Measurements from ENCODE around the gene ACAT1.
"Not testable (repeated sequence)": the region's sequence is repeated elsewhere in the genome, so short reads cannot be mapped to it uniquely, and the experiment has no call there.

The ACAT1 gene

DNA sequence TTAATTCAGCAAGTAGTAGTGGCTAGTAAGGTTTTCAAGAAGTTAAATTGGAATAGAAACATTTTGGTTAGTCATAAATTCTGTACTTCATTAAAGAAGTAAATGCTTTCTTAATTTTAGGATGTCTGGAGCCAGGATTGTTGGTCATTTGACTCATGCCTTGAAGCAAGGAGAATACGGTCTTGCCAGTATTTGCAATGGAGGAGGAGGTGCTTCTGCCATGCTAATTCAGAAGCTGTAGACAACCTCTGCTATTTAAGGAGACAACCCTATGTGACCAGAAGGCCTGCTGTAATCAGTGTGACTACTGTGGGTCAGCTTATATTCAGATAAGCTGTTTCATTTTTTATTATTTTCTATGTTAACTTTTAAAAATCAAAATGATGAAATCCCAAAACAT, 25.8 kb downstream of the ACAT1 start:
- H3K27ac ChIP-seq (ENCODE audit: low read length), result no peak overlapping the region
- H3K27me3 ChIP-seq (ENCODE audit: control insufficient read depth in 1 of 2, insufficient read depth in 2 of 2, low read length in 2 of 2), result no peaks in the 10 kb centered on the region
- no peak overlapping the region for H3K4me3 ChIP-seq (ENCODE audit: low read length in 2 of 2)
- H3K9me3 ChIP-seq (ENCODE audit: control insufficient read depth in 2 of 2, low read length in 2 of 2), result no peaks in the 10 kb centered on the region
- no peak overlapping the region for H3K9ac ChIP-seq (ENCODE audit: low read length in 2 of 2)
- no peaks in the 10 kb centered on the region for H3K4me1 ChIP-seq (ENCODE audit: control insufficient read depth, insufficient read depth, low read length)
- H3K36me3 ChIP-seq (ENCODE audit: control insufficient read depth in 2 of 2, insufficient read depth in 2 of 2, low read length in 2 of 2), result peaks cover 43 to 48% of the 10 kb centered on the region in 2 donors

DNA sequence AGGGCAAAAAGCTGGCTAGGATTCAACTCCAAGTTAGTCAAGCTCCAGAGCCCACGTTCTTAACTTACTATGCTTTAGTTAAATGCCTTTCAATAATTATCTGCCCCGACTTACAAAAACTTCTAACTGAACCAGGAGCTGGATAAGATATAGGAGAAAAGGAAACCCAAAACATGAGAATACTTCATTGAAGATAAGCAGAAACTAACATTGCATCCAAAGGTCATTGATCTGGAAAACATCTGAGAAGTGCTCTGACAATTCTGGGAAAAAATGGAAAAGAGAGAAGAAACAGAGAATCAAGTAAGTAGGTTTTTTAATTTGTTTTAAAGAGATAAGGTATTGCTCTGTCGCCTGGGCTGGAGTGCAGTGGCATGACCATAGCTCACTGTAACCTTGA, 27.2 kb downstream of the ACAT1 start:
- H3K27me3 ChIP-seq (ENCODE audit: control insufficient read depth in 1 of 2, insufficient read depth in 2 of 2, low read length in 2 of 2), result no peaks in the 10 kb centered on the region
- H3K4me3 ChIP-seq (ENCODE audit: low read length in 2 of 2), result no peak overlapping the region
- H3K4me1 ChIP-seq (ENCODE audit: control insufficient read depth, insufficient read depth, low read length), result no peaks in the 10 kb centered on the region
- H3K9me3 ChIP-seq (ENCODE audit: control insufficient read depth in 2 of 2, low read length in 2 of 2), result no peaks in the 10 kb centered on the region
- peaks cover 29 to 35% of the 10 kb centered on the region in 2 donors for H3K36me3 ChIP-seq (ENCODE audit: control insufficient read depth in 2 of 2, insufficient read depth in 2 of 2, low read length in 2 of 2)
- H3K9ac ChIP-seq (ENCODE audit: low read length in 2 of 2), result no peak overlapping the region
- H3K27ac ChIP-seq (ENCODE audit: low read length), result no peak overlapping the region

DNA sequence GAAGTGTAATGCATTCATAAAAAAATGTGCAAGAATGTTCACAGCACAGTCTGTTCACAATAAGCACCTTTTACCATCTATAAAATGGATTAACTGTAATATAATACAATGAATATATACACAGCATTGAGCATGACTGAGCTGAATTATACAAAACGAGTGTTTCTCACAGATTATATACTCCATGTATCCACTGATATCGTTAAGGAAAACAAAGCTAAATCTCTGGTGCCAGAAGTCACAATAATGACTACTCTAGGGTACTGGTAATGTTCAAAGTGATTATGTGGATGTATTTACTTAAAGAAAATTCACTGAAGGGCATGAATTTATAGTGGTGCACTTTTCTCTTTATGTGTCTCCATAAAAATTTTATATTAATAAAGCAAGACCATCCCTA, 33.2 kb downstream of the ACAT1 start:
- Histone ChIP-seq H3K27ac (ENCODE audit: low read length) (no peak overlapping the region), H3K9ac (ENCODE audit: low read length in 2 of 2) (no peak overlapping the region), H3K4me1 (ENCODE audit: control insufficient read depth, insufficient read depth, low read length) (no peaks in the 10 kb centered on the region), H3K27me3 (ENCODE audit: control insufficient read depth in 1 of 2, insufficient read depth in 2 of 2, low read length in 2 of 2) (no peaks in the 10 kb centered on the region), H3K4me3 (ENCODE audit: low read length in 2 of 2) (no peak overlapping the region), H3K9me3 (ENCODE audit: control insufficient read depth in 2 of 2, low read length in 2 of 2) (no peaks in the 10 kb centered on the region), H3K36me3 (ENCODE audit: control insufficient read depth in 2 of 2, insufficient read depth in 2 of 2, low read length in 2 of 2) (peaks cover 8 to 9% of the 10 kb centered on the region in 2 donors)

DNA sequence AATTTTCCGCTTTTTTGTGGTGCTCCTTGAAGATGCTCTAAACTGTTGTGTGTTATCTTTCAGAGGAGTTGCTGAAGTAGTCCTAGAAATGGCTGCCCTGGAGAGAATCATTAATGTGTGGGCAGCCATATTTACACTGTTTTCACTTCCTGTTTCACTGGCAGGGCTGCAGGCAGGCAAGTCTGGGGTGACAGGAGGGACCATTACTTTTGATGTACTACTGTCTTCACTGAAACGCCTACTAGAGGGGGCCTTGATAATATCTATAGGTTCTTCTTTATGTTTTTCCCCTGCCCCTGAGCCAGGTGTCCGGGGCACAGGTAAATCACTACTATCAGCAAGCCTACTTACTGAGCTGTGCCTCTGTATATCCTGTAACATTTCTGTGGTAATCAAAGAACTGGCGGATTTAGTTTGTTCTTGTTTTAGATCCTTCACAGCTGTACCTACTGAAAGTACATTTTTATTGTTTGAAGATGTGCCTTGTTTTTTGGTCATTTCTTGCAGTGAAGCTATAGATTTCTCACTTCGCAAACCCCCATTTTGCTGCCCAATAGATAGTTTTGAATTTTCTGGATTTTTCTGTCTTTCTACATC, 39.7 kb downstream of the ACAT1 start:
- H3K27me3 ChIP-seq (ENCODE audit: control insufficient read depth in 1 of 2, insufficient read depth in 2 of 2, low read length in 2 of 2), result no peaks in the 10 kb centered on the region
- no peak overlapping the region for H3K27ac ChIP-seq (ENCODE audit: low read length)
- H3K9ac ChIP-seq (ENCODE audit: low read length in 2 of 2), result no peak overlapping the region
- H3K9me3 ChIP-seq (ENCODE audit: control insufficient read depth in 2 of 2, low read length in 2 of 2), result no peaks in the 10 kb centered on the region
- H3K36me3 ChIP-seq (ENCODE audit: control insufficient read depth in 2 of 2, insufficient read depth in 2 of 2, low read length in 2 of 2), result peaks cover 4 to 17% of the 10 kb centered on the region in 2 donors
- no peak overlapping the region for H3K4me3 ChIP-seq (ENCODE audit: low read length in 2 of 2)
- no peaks in the 10 kb centered on the region for H3K4me1 ChIP-seq (ENCODE audit: control insufficient read depth, insufficient read depth, low read length)

DNA sequence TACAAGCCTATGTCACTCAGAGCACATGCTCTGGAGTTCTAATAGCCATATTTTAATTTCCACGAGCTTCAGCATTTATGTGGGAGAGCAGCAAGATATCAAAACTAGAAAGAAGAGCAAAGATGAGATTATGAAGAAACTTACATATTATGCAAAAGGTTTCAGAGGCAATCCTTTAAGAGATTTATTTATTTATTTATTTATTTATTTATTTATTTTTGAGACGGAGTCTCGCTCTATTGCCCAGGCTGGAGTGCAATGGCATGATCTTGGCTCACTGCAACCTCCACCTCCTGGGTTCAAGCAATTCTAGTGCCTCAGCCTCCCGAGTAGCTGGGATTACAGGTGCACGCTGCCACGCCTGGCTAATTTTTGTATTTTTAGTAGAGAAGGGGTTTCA, 41.5 kb downstream of the ACAT1 start:
- peaks cover 8 to 17% of the 10 kb centered on the region in 2 donors for H3K36me3 ChIP-seq (ENCODE audit: control insufficient read depth in 2 of 2, insufficient read depth in 2 of 2, low read length in 2 of 2)

DNA sequence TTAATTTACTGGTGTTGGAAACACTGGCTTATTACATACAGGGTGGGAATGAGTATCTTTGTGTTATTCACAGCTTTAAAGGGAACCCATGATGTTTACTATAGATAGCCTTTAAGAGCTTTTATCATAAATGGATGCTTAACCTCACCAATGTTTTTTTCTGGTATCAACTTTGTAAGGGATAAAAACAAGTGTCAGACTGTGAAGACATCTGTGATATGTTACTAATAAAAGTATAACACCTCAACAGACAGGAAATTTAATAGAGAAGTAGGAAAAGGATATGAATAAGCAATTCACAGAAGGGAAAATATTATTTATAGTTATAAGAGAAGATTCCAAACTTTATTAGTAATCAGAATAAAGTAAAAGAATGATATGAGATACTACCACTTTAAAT, 46.3 kb downstream of the ACAT1 start:
- Histone ChIP-seq H3K27ac (ENCODE audit: low read length) (no peak overlapping the region), H3K9me3 (ENCODE audit: control insufficient read depth in 2 of 2, low read length in 2 of 2) (no peaks in the 10 kb centered on the region), H3K36me3 (ENCODE audit: control insufficient read depth in 2 of 2, insufficient read depth in 2 of 2, low read length in 2 of 2) (peaks cover 3 to 19% of the 10 kb centered on the region in 2 donors), H3K27me3 (ENCODE audit: control insufficient read depth in 1 of 2, insufficient read depth in 2 of 2, low read length in 2 of 2) (no peaks in the 10 kb centered on the region), H3K4me1 (ENCODE audit: control insufficient read depth, insufficient read depth, low read length) (no peaks in the 10 kb centered on the region), H3K4me3 (ENCODE audit: low read length in 2 of 2) (no peak overlapping the region), H3K9ac (ENCODE audit: low read length in 2 of 2) (no peak overlapping the region)

More for the DNA sequence above, 41.5 kb downstream of the ACAT1 start:
- not testable (repeated sequence) for H3K9me3 ChIP-seq (ENCODE audit: control insufficient read depth in 2 of 2, low read length in 2 of 2); H3K9ac ChIP-seq (ENCODE audit: low read length in 2 of 2); H3K4me3 ChIP-seq (ENCODE audit: low read length in 2 of 2); H3K27ac ChIP-seq (ENCODE audit: low read length); H3K27me3 ChIP-seq (ENCODE audit: control insufficient read depth in 1 of 2, insufficient read depth in 2 of 2, low read length in 2 of 2); H3K4me1 ChIP-seq (ENCODE audit: control insufficient read depth, insufficient read depth, low read length)

DNA sequence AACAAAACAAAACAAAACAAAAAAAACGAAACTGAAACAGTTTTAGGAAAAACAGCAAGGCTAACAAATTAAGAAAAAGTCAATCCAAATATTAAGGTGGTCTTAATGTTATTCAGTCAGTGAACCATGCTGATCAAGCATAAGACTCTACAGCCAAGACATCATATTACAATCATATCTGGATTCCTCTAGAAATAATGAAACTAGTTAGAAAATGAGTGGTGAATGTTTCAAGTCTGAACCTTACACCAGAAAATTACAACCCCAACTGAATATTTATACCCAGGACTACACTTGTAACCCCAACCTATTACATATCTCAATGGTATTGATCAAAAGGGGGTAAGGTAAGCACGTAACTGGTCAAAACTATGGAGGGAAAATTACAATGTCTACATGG, 48.8 kb downstream of the ACAT1 start:
- H3K9ac ChIP-seq (ENCODE audit: low read length in 2 of 2), result no peak overlapping the region
- H3K36me3 ChIP-seq (ENCODE audit: control insufficient read depth in 2 of 2, insufficient read depth in 2 of 2, low read length in 2 of 2), result peaks cover 3 to 23% of the 10 kb centered on the region in 2 donors
- no peaks in the 10 kb centered on the region for H3K4me1 ChIP-seq (ENCODE audit: control insufficient read depth, insufficient read depth, low read length)
- no peak overlapping the region for H3K4me3 ChIP-seq (ENCODE audit: low read length in 2 of 2)
- no peak overlapping the region for H3K27ac ChIP-seq (ENCODE audit: low read length)
- no peaks in the 10 kb centered on the region for H3K27me3 ChIP-seq (ENCODE audit: control insufficient read depth in 1 of 2, insufficient read depth in 2 of 2, low read length in 2 of 2)
- H3K9me3 ChIP-seq (ENCODE audit: control insufficient read depth in 2 of 2, low read length in 2 of 2), result no peaks in the 10 kb centered on the region

DNA sequence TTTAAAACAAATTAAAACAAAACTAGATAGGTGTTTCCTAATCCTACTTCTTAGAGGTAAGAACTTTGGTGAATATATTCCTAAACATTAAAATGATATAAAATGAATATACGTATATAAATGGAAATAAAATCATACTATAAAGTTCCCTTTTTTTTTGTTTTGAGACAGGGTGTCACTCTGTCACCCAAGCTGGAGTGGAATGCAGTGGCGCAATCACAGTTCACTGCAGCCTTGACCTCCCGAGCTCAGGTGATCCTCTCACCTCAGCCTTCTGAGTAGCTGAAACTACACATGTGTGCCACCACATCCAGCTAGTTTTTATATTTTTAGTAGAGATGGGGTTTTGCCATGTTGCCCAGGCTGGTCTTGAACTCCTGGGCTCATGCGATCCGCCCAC, 56.2 kb downstream of the ACAT1 start:
- Histone ChIP-seq H3K36me3 (ENCODE audit: control insufficient read depth in 2 of 2, insufficient read depth in 2 of 2, low read length in 2 of 2) (peaks cover 12 to 20% of the 10 kb centered on the region in 2 donors), H3K9me3 (ENCODE audit: control insufficient read depth in 2 of 2, low read length in 2 of 2) (no peaks in the 10 kb centered on the region), H3K4me3 (ENCODE audit: low read length in 2 of 2) (no peak overlapping the region), H3K4me1 (ENCODE audit: control insufficient read depth, insufficient read depth, low read length) (no peaks in the 10 kb centered on the region), H3K9ac (ENCODE audit: low read length in 2 of 2) (no peak overlapping the region), H3K27me3 (ENCODE audit: control insufficient read depth in 1 of 2, insufficient read depth in 2 of 2, low read length in 2 of 2) (no peaks in the 10 kb centered on the region), H3K27ac (ENCODE audit: low read length) (no peak overlapping the region)

DNA sequence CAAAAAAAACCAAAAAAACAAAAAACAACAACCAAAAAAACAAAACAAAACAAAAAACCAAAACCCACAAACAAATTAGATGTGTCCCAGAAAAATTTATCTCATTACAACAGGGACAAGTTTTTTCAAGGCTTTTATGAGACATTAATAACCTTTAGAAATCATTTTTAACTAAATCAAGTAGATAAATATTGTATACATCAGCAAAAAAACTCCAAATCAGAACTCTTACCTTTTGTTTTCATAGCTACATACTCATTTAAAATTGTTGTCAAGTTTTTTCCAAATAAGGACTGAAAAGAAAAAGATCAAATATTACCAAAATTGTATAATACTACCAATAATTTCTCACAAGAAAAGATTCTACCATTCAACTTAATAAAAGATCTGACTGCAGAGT, 72.4 kb downstream of the ACAT1 start:
- H3K4me3 ChIP-seq (ENCODE audit: low read length in 2 of 2), result no peak overlapping the region
- H3K9me3 ChIP-seq (ENCODE audit: control insufficient read depth in 2 of 2, low read length in 2 of 2), result no peaks in the 10 kb centered on the region
- no peaks in the 10 kb centered on the region for H3K4me1 ChIP-seq (ENCODE audit: control insufficient read depth, insufficient read depth, low read length)
- H3K27me3 ChIP-seq (ENCODE audit: control insufficient read depth in 1 of 2, insufficient read depth in 2 of 2, low read length in 2 of 2), result no peaks in the 10 kb centered on the region
- H3K9ac ChIP-seq (ENCODE audit: low read length in 2 of 2), result no peak overlapping the region
- H3K36me3 ChIP-seq (ENCODE audit: control insufficient read depth in 2 of 2, insufficient read depth in 2 of 2, low read length in 2 of 2), result peaks cover 7 to 12% of the 10 kb centered on the region in 2 donors
- H3K27ac ChIP-seq (ENCODE audit: low read length), result no peak overlapping the region

DNA sequence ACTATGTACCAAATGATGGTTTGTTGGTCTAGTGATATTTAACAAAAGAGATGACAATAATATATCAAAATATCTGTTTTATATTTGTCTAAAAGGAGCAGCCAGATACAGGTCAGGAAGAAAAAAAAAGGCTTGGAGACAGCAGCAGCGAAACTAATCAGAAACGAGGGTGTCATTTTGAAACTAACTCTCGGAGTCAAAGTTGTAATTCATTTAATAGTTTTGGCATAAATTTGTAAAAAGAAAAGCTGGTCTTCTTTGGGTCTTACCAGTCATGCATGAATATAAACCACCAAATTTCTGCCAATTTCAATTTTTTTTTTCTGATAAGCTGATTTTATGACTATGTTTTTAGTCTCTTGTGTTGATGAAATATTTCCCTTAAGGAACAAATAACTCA, 75.5 kb downstream of the ACAT1 start:
- Histone ChIP-seq H3K36me3 (ENCODE audit: control insufficient read depth in 2 of 2, insufficient read depth in 2 of 2, low read length in 2 of 2) (peaks cover 5 to 6% of the 10 kb centered on the region in 2 donors), H3K4me3 (ENCODE audit: low read length in 2 of 2) (no peak overlapping the region), H3K4me1 (ENCODE audit: control insufficient read depth, insufficient read depth, low read length) (no peaks in the 10 kb centered on the region), H3K27me3 (ENCODE audit: control insufficient read depth in 1 of 2, insufficient read depth in 2 of 2, low read length in 2 of 2) (no peaks in the 10 kb centered on the region), H3K9ac (ENCODE audit: low read length in 2 of 2) (no peak overlapping the region), H3K9me3 (ENCODE audit: control insufficient read depth in 2 of 2, low read length in 2 of 2) (no peaks in the 10 kb centered on the region), H3K27ac (ENCODE audit: low read length) (no peak overlapping the region)

Data from stomach smooth muscle (tissue), 2 donors.